LNCAP (cell line): ENCODE measurements around the gene PANK2.

Source experiments
- CTCF ChIP-seq: fragments of 450-650 bp; IDR thresholded peaks from 2 replicates; pipeline ENCODE4 v1.5.1; 2017; ENCODE audit warnings: mild to moderate bottlenecking

PANK2 gene

GRCh38 chr20:3865887-3866407 lies 23.2 kb upstream of the PANK2 start:
- no peak for TF ChIP-seq CTCF

GRCh38 chr20:3866464-3866863 lies 22.7 kb upstream of the PANK2 start:
- TF ChIP-seq CTCF: no peak

GRCh38 chr20:3867802-3868201 lies 21.4 kb upstream of the PANK2 start:
- no peak for TF ChIP-seq CTCF

- TF ChIP-seq CTCF: no peak
Observed at GRCh38 chr20:3869839-3870634, 19.1 kb upstream of the PANK2 start.

GRCh38 chr20:3871550-3872265 lies 17.5 kb upstream of the PANK2 start:
- no peak for TF ChIP-seq CTCF

GRCh38 chr20:3873507-3873906 lies 15.7 kb upstream of the PANK2 start:
- no peak for TF ChIP-seq CTCF

GRCh38 chr20:3874194-3874844 lies 14.9 kb upstream of the PANK2 start:
- TF ChIP-seq CTCF: no peak
